Neural cell (in vitro differentiated cells): ENCODE measurements around the gene CMBL.

Experiments
- CTCF ChIP-seq: fragments of 450-650 bp; IDR thresholded peaks from 2 replicates; pipeline ENCODE4 v1.5.1; 2014; ENCODE audit warnings: antibody characterized with exemption, mild to moderate bottlenecking, moderate library complexity; ENCODE audit not compliant: poor library complexity, severe bottlenecking
- EZH2 ChIP-seq: fragments of 200-600, 300-800 bp; shearing (Covaris generic), sonication (generic); IDR thresholded peaks from 2 replicates; pipeline ENCODE4 v1.6.1; 2014; ENCODE audit warnings: antibody characterized with exemption, low read length, borderline replicate concordance, mild to moderate bottlenecking; ENCODE audit not compliant: insufficient read depth, poor library complexity, severe bottlenecking
- POLR2AphosphoS5 ChIP-seq: IDR thresholded peaks from 2 replicates; pipeline ENCODE4 v1.6.1; 2012
- SMC3 ChIP-seq: fragments of 450-650 bp; conservative IDR thresholded peaks from 2 replicates; pipeline ENCODE4 v1.6.1; 2014; ENCODE audit warnings: antibody characterized with exemption, mild to moderate bottlenecking, moderate library complexity; ENCODE audit not compliant: poor library complexity

GRCh38 chr5:10334831-10335230 is 27.1 kb upstream of the CMBL start:
- no peak for TF ChIP-seq CTCF
- no peak for TF ChIP-seq POLR2AphosphoS5
- TF ChIP-seq EZH2, result no peak
- no peak for TF ChIP-seq SMC3
